Inferior parietal cortex (tissue), 1 donor: ENCODE measurements around the gene FAM90A26.
"Not testable (repeated sequence)": the region's sequence is repeated elsewhere in the genome, so short reads cannot be mapped to it uniquely, and the experiment has no call there.

Experiments used
- DNase-seq: peaks from one replicate; pipeline ENCODE4 v3.0.0-alpha.2; 2016; ENCODE audit errors: extremely low spot score

FAM90A26 gene

GRCh38 chr4:9158392-9158791 is 11.8 kb upstream of the FAM90A26 start:
- DNase-seq, result not testable (repeated sequence)

DNA sequence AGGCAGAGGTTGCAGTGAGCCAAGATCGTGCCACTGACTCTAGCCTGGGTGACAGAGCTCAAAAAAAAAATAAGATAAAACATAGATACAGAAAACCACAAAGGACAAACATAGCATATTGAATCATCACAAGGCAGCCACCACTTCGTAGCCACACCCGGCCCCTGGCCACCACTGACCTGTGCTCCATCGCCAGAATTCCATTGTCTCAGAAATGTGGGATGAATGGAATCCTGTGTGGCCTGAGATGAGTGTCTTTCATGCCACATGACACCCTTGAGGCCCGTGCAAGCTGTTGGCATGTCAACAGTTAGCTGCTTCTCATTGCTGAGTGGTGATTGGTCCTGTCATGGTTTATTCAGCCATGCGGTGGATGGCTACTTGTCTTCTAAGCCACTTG is 10.2 kb upstream of the FAM90A26 start:
- DNase-seq, result not testable (repeated sequence)

- DNase-seq, result not testable (repeated sequence)
Observed at GRCh38 chr4:9165990-9166389, 4.2 kb upstream of the FAM90A26 start.

DNA sequence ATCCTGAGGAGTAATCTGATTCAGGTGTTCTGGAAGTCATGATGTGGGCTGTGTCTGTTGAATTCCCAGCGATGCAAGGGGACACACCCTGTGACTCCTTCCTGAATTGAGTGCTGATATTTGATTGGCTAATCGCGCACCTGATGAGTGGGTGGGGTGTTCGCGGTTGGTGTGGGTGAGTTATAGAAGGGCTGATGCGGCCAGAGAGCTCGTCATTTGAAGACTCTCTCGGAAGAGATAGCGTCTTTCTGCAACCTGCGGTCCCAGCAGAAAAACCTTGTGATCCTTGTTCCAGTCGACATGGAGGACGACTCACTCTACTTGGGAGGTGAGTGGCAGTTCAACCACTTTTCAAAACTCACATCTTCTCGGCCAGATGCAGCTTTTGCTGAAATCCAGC is 40.1 kb downstream of the FAM90A26 start, which contains the start of gene USP17L10:
Gene USP17L10, plus strand, starts transcription at position 301 of the 400 bp plus-strand sequence. Its CDS starts 0 bp downstream, at position 301.
- not testable (repeated sequence) for DNase-seq

GRCh38 chr4:9214701-9215100 is 44.5 kb downstream of the FAM90A26 start:
- not testable (repeated sequence) for DNase-seq

DNA sequence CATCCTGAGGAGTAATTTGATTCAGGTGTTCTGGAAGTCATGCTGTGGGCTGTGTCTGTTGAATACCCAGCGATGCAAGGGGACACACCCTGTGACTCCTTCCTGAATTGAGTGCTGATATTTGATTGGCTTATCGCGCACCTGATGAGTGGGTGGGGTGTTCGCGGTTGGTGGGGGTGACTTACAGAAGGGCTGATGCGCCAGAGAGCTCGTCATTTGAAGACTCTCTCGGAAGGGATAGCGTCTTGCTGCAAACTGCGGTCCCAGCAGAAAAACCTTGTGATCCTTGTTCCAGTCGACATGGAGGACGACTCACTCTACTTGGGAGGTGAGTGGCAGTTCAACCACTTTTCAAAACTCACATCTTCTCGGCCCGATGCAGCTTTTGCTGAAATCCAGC is 44.9 kb downstream of the FAM90A26 start, which contains the start of gene USP17L11:
Gene USP17L11, plus strand, starts transcription at position 301 of the 400 bp plus-strand sequence. Its CDS starts 0 bp downstream, at position 301.
- not testable (repeated sequence) for DNase-seq

DNA sequence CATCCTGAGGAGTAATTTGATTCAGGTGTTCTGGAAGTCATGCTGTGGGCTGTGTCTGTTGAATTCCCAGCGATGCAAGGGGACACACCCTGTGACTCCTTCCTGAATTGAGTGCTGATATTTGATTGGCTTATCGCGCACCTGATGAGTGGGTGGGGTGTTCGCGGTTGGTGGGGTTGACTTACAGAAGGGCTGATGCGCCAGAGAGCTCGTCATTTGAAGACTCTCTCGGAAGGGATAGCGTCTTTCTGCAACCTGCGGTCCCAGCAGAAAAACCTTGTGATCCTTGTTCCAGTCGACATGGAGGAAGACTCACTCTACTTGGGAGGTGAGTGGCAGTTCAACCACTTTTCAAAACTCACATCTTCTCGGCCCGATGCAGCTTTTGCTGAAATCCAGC is 49.6 kb downstream of the FAM90A26 start, which contains the start of gene USP17L12:
Gene USP17L12, plus strand, starts transcription at position 301 of the 400 bp plus-strand sequence. Its CDS starts 0 bp downstream, at position 301.
- DNase-seq, result not testable (repeated sequence)

GRCh38 chr4:9224596-9224995 is 54.4 kb downstream of the FAM90A26 start, which contains the start of gene USP17L13:
USP17L13 (plus strand) TSS chr4:9224896; CDS start chr4:9224896, 0 bp downstream.
- DNase-seq, result not testable (repeated sequence)
